ENCODE measurements around the gene DMRT3. TPM values are rescaled to one million over a fixed set of nuclear protein-coding genes. Genes with fewer than 3 reads are reported as not detected.
A peak's percentile ranks its signal among the peaks of the same experiment; 100 is the strongest.

DMRT3 gene
- total and polyA plus RNA-seq, 10 of the 15 experiments (the other 5 are each of a cell fraction or from before 2014, with no cell fraction given) = 0.06 to 0.11 TPM; not detected in 8

DNA sequence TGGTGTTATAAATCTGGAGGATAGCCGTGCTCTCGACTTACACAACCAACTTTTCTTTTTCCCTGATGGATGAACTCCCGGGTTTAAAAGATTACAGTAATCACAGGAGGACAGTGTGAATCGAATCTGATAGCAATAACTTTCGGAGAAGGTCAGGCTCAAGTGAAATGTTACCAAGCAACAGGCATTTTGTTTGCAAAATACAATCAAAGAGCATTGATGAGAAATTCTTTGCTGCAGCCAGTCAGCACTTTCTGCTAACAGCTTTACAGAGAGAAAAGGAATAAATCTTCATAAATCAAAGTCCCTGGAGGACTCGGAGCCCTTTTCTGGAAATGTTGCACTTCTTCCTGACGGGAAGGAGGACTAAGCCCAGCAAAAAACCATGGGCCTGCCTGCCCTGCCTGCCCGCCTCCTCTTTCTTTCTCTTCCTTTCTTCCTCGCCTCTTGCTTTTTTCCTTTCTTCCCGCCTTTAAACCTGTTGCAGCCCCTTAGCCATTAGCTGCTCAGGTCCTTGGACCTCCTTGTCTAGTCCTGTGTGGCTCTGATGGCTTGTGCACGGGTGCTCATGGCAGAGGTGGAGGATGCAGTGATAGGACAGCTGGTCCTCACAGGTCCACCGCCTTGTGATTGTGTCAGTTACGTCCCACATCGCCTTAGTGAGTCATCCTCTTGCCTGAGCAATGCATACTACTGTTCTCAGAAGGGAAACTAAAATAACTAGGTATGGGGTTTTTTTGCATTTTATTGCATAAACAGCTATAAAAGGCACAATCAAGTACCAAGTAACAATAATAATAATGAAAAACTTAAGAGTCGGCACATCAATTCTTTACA is 6.2 kb downstream of the DMRT3 start:
- Histone ChIP-seq H3K9ac (ENCODE audit: control insufficient read depth, insufficient read depth, low read length) (no peak overlapping the region), H3K79me2 (ENCODE audit: control insufficient read depth, insufficient read depth, low read length) (no peaks in the 10 kb centered on the region), H3K4me3 (no peak overlapping the region), H2AFZ (ENCODE audit: control insufficient read depth, low read depth, low read length) (no peak overlapping the region), H3K4me1 (ENCODE audit: control insufficient read depth, insufficient read depth, low read length) (no peaks in the 10 kb centered on the region), H3K9me3 (replicated peaks; ENCODE audit: control insufficient read depth, insufficient read depth, low read length) (no peaks in the 10 kb centered on the region), H3K27ac (ENCODE audit: control insufficient read depth, insufficient read depth) (no peak overlapping the region), H4K20me1 (ENCODE audit: control insufficient read depth, insufficient read depth) (no peaks in the 10 kb centered on the region; the same call in 1 of the 2 replicates), H3K27me3 (replicated peaks in 1 of 2; ENCODE audit: control insufficient read depth in 2 of 2, insufficient read depth in 2 of 2, low read length in 1 of 2) (peaks cover 16 to 29% of the 10 kb centered on the region in 2 experiments), H3K4me2 (ENCODE audit: control insufficient read depth, insufficient read depth) (no peak overlapping the region), H3K36me3 (ENCODE audit: control insufficient read depth in 2 of 2, insufficient read depth in 2 of 2, low read length in 1 of 2) (no peaks in the 10 kb centered on the region)
- SMC1A ChIA-PET (ENCODE audit: uncharacterized antibody, unreplicated experiment) = interaction anchor here (0.9 kb wide), 1 partner anchor 21 kb away, joined by 3 read pairs; no protein-coding TSS in a partner anchor
- CTCF ChIA-PET = interaction anchor here (0.6 to 0.9 kb wide), 3 partner anchors 56 to 109 kb away, joined by 3 read pairs; no protein-coding TSS in a partner anchor
- in situ Hi-C loops (cut with MboI) (no loop called here), intact Hi-C loops (cut with micrococcal nuclease; ENCODE audit: unreplicated experiment) (no loop called here)
- ATAC-seq (peak; percentile 82), FAIRE-seq (no peak), DNase-seq (ENCODE audit: low read depth, low spot score) (no peak)
- RAD21 ChIA-PET (ENCODE audit: unreplicated experiment) = no interaction called here
- WGBS (ENCODE audit: insufficient coverage, insufficient replicate concordance, low lambda C conversion rate, missing lambda C conversion rate) = 28% methylated on average over 15 of the region's 15 CpGs
- TF ChIP-seq, protein P1, sequence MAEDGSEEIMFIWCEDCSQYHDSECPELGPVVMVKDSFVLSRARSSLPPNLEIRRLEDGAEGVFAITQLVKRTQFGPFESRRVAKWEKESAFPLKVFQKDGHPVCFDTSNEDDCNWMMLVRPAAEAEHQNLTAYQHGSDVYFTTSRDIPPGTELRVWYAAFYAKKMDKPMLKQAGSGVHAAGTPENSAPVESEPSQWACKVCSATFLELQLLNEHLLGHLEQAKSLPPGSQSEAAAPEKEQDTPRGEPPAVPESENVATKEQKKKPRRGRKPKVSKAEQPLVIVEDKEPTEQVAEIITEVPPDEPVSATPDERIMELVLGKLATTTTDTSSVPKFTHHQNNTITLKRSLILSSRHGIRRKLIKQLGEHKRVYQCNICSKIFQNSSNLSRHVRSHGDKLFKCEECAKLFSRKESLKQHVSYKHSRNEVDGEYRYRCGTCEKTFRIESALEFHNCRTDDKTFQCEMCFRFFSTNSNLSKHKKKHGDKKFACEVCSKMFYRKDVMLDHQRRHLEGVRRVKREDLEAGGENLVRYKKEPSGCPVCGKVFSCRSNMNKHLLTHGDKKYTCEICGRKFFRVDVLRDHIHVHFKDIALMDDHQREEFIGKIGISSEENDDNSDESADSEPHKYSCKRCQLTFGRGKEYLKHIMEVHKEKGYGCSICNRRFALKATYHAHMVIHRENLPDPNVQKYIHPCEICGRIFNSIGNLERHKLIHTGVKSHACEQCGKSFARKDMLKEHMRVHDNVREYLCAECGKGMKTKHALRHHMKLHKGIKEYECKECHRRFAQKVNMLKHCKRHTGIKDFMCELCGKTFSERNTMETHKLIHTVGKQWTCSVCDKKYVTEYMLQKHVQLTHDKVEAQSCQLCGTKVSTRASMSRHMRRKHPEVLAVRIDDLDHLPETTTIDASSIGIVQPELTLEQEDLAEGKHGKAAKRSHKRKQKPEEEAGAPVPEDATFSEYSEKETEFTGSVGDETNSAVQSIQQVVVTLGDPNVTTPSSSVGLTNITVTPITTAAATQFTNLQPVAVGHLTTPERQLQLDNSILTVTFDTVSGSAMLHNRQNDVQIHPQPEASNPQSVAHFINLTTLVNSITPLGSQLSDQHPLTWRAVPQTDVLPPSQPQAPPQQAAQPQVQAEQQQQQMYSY (CRISPR knock-in tag; IDR thresholded peaks at IDR 0.05) = no peak
- POLR2A ChIA-PET = interaction anchor here (0.5 kb wide), 1 partner anchor 81 kb away, joined by 3 read pairs; no protein-coding TSS in a partner anchor
- no TSS peak for BruUV-seq (replicated peaks)

Data from GM12878 (cell line).